ENCODE data around the gene PTPRN2.

Gene PTPRN2

DNA sequence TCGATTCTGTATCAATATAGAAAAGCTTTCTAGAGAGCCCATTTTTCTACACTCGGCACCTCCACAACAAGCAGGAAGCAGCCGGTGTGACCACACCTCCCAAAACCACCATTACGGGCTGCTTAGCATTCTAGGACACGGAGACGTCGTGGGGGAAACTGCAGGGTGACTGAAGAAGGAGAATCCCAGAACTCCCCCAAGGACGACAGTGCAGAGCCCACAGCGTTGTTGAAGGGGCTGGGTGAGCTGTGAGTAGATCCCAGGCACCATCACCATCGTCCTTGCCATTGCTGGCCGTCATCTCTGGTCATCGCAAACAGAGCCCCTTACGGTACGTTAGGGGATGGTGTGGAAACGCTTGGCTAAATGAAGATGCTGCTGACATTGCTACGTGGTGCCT lies 351.8 kb downstream of the PTPRN2 start:
- Histone ChIP-seq H3K27me3 (ENCODE audit: control insufficient read depth, insufficient read depth, low read length) (no peaks in the 10 kb centered on the region), H3K27ac (no peak overlapping the region), H3K4me1 (no peaks in the 10 kb centered on the region), H3K4me3 (ENCODE audit: low read depth, low read length) (no peak overlapping the region), H3K9me3 (ENCODE audit: control insufficient read depth, low read length) (no peaks in the 10 kb centered on the region), H3K9ac (no peak overlapping the region), H2AFZ (no peak overlapping the region), H3K79me2 (no peaks in the 10 kb centered on the region), H3K4me2 (ENCODE audit: low read length) (no peak overlapping the region), H3K36me3 (ENCODE audit: control insufficient read depth, insufficient read depth, low read length) (no peaks in the 10 kb centered on the region)
- TF ChIP-seq, protein P1, sequence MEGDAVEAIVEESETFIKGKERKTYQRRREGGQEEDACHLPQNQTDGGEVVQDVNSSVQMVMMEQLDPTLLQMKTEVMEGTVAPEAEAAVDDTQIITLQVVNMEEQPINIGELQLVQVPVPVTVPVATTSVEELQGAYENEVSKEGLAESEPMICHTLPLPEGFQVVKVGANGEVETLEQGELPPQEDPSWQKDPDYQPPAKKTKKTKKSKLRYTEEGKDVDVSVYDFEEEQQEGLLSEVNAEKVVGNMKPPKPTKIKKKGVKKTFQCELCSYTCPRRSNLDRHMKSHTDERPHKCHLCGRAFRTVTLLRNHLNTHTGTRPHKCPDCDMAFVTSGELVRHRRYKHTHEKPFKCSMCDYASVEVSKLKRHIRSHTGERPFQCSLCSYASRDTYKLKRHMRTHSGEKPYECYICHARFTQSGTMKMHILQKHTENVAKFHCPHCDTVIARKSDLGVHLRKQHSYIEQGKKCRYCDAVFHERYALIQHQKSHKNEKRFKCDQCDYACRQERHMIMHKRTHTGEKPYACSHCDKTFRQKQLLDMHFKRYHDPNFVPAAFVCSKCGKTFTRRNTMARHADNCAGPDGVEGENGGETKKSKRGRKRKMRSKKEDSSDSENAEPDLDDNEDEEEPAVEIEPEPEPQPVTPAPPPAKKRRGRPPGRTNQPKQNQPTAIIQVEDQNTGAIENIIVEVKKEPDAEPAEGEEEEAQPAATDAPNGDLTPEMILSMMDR (IDR thresholded peaks at IDR 0.05), result no peak

DNA sequence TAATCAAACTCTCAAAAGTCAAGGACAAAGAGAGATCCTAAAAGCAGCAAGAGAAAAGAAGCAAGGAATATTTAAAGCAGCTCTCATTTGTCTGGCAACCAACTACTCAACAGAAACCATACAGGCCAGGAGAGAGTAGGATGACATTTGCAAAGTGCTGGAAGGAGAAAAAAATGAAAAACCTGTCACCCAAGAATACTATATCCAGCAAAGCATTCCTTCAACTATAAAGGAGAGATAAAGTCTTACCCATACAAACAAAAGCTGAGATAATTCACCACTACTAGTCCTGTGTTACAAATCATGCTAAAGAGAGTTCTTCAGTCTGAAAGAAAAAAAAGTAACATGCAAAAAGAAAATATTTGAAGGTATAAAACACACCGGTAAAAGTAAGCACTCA lies 357.7 kb downstream of the PTPRN2 start:
- Histone ChIP-seq H3K79me2 (no peaks in the 10 kb centered on the region), H3K36me3 (ENCODE audit: control insufficient read depth, insufficient read depth, low read length) (no peaks in the 10 kb centered on the region), H3K27ac (no peak overlapping the region), H3K27me3 (ENCODE audit: control insufficient read depth, insufficient read depth, low read length) (no peaks in the 10 kb centered on the region), H3K4me1 (no peaks in the 10 kb centered on the region), H3K9ac (no peak overlapping the region), H2AFZ (no peak overlapping the region), H3K4me3 (ENCODE audit: low read depth, low read length) (no peak overlapping the region), H3K9me3 (ENCODE audit: control insufficient read depth, low read length) (no peaks in the 10 kb centered on the region), H3K4me2 (ENCODE audit: low read length) (no peak overlapping the region)
- TF ChIP-seq, protein P1 (IDR thresholded peaks at IDR 0.05), result no peak

DNA sequence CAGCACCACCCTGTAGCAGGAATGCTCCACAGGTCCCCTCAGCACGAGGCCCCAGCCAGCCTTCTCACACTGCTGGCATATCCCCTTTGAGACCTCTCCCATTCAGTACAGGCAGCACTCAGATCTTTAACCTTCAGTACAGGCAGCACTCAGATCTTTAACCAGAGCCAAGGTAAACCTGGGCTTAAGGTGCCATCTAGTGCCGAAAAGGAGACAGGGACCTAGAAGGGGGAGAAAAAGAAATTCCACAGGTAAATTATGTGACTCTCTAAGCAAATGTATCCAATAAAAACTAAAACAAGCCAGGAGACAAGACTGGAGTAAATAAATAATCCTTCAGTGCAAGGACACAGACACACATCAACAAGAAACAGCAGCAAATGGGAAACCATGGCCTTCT lies 358.6 kb downstream of the PTPRN2 start:
- no peak overlapping the region for H3K4me2 ChIP-seq (ENCODE audit: low read length)
- H3K36me3 ChIP-seq (ENCODE audit: control insufficient read depth, insufficient read depth, low read length), result no peaks in the 10 kb centered on the region
- TF ChIP-seq, protein P1 (IDR thresholded peaks at IDR 0.05), result no peak
- H3K9ac ChIP-seq, result no peak overlapping the region
- H3K79me2 ChIP-seq, result no peaks in the 10 kb centered on the region
- no peaks in the 10 kb centered on the region for H3K9me3 ChIP-seq (ENCODE audit: control insufficient read depth, low read length)
- no peaks in the 10 kb centered on the region for H3K27me3 ChIP-seq (ENCODE audit: control insufficient read depth, insufficient read depth, low read length)
- H3K27ac ChIP-seq, result no peak overlapping the region
- no peak overlapping the region for H2AFZ ChIP-seq
- H3K4me3 ChIP-seq (ENCODE audit: low read depth, low read length), result no peak overlapping the region
- no peaks in the 10 kb centered on the region for H3K4me1 ChIP-seq

DNA sequence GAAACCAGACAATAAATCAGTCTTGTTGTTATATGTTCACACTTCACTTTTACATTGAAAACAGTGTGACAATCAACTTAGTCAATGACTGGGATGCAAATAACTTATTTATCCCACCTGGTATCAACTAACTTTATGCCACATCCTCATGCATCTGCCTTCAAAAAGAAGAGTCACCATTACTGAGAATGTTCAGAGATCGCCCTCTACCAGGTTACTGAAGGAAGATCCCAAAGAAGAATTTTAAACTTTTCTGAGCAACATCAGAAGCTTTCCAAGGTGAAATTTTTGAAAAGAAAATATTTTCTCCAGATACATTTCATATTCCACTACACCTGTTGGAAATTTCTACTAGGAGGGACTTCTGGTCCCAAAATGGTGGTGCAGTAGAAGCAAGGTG lies 359.5 kb downstream of the PTPRN2 start:
- Histone ChIP-seq H3K4me1 (no peaks in the 10 kb centered on the region), H3K27me3 (ENCODE audit: control insufficient read depth, insufficient read depth, low read length) (no peaks in the 10 kb centered on the region), H3K27ac (no peak overlapping the region), H3K9me3 (ENCODE audit: control insufficient read depth, low read length) (no peaks in the 10 kb centered on the region), H2AFZ (no peak overlapping the region), H3K4me2 (ENCODE audit: low read length) (no peak overlapping the region), H3K4me3 (ENCODE audit: low read depth, low read length) (no peak overlapping the region), H3K79me2 (no peaks in the 10 kb centered on the region), H3K9ac (no peak overlapping the region), H3K36me3 (ENCODE audit: control insufficient read depth, insufficient read depth, low read length) (no peaks in the 10 kb centered on the region)
- TF ChIP-seq, protein P1 (IDR thresholded peaks at IDR 0.05), result no peak

DNA sequence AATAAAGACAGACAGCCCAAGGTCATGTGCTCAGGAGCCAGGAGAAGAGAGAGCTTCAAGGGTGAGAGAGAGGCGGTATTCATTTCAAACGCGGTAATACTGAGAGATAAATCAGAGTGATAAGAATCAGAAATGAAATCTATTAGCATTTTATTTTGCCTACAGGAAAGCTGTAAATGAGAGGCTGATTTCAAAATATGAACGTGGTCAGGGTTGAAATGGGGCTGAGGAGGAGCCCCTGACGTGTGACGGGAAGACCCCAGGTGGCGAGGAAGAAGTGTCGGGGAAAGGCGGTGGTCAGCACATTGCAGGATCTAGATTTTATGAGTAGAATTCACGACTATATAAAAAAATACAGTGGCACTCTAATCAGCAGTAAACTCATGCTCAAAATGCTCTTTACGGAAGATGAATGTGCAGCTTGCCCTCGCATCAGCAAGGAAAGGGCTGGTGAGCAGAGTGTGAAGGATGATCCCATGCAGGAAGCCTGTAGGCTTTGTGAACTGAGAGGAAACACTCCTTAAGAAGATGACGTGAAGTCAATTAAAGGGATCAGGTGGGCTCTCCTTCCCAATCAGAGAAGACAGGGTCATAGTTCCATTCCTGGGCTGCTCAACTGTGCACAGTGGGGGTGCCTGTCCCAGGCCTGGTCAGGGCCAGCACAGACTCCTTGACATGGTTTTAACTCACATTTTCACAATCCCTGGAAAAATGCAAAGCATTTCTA lies 360.2 kb downstream of the PTPRN2 start:
- Histone ChIP-seq H3K27me3 (ENCODE audit: control insufficient read depth, insufficient read depth, low read length) (no peaks in the 10 kb centered on the region), H3K9ac (no peak overlapping the region), H3K4me2 (ENCODE audit: low read length) (no peak overlapping the region), H3K79me2 (no peaks in the 10 kb centered on the region), H3K4me1 (no peaks in the 10 kb centered on the region), H3K4me3 (ENCODE audit: low read depth, low read length) (no peak overlapping the region), H2AFZ (no peak overlapping the region), H3K36me3 (ENCODE audit: control insufficient read depth, insufficient read depth, low read length) (no peaks in the 10 kb centered on the region), H3K9me3 (ENCODE audit: control insufficient read depth, low read length) (no peaks in the 10 kb centered on the region), H3K27ac (no peak overlapping the region)
- TF ChIP-seq, protein P1 (IDR thresholded peaks at IDR 0.05), result no peak

Measured in parathyroid adenoma (tissue), 2 donors.